Spleen (tissue), 11 donors: ENCODE results near the gene RIPOR3. TPM values are rescaled to one million over a fixed set of nuclear protein-coding genes. Genes with fewer than 3 reads are reported as not detected.

ENCODE experiments used
- DNase-seq: peaks from one replicate; pipeline ENCODE4 v3.0.0-alpha.2; 2020
- H3K27ac ChIP-seq, 8 donors: fragments of 200-600 bp; sonication (generic) in 7 of 8; 1 replicate in 4 of 8; 2 replicates in 4 of 8; pipeline versions ENCODE4 v1.5.0 to v1.8.0; 2016 to 2021; ENCODE audit warnings: inconsistent platforms in 4 of 8, mild to moderate bottlenecking in 4 of 8, moderate library complexity in 1 of 8
- H3K27me3 ChIP-seq, 7 donors: fragments of 200-600 bp; sonication (generic) in 6 of 7; replicated peaks in 1 of 7; 1 replicate in 4 of 7; 2 replicates in 3 of 7; pipeline versions ENCODE4 v1.5.0 to v1.8.0; 2016 to 2021; ENCODE audit warnings: inconsistent platforms in 3 of 7, mild to moderate bottlenecking in 1 of 7
- H3K36me3 ChIP-seq, 6 donors: fragments of 200-600 bp; sonication (generic) in 5 of 6; 1 replicate in 4 of 6; 2 replicates in 2 of 6; pipeline versions ENCODE4 v1.5.0 to v1.8.0; 2016 to 2021; ENCODE audit warnings: inconsistent platforms in 2 of 6
- H3K4me1 ChIP-seq, 6 donors: fragments of 200-600 bp; sonication (generic) in 5 of 6; 1 replicate in 3 of 6; 2 replicates in 3 of 6; pipeline versions ENCODE4 v1.5.0 to v1.8.0; 2016 to 2021; ENCODE audit warnings: inconsistent platforms in 3 of 6
- H3K4me3 ChIP-seq, 8 donors: fragments of 200-600 bp; sonication (generic) in 7 of 8; 1 replicate in 4 of 8; 2 replicates in 4 of 8; pipeline versions ENCODE4 v1.5.0 to v1.8.0; 2016 to 2021; ENCODE audit warnings: inconsistent platforms in 4 of 8, mild to moderate bottlenecking in 4 of 8, moderate library complexity in 2 of 8
- H3K9me3 ChIP-seq, 8 donors: fragments of 200-600 bp; sonication (generic) in 7 of 8; 1 replicate in 4 of 8; 2 replicates in 4 of 8; pipeline versions ENCODE4 v1.5.0 to v1.8.0; 2016 to 2021; ENCODE audit warnings: inconsistent platforms in 4 of 8
- CTCF ChIP-seq, 11 experiments: fragments of 200-600 bp in 7 of 11; fragments of 450-650 bp in 4 of 11; sonication (generic) in 4 of 11; IDR thresholded peaks in 8 of 11; conservative IDR thresholded peaks in 3 of 11; 1 replicate in 7 of 11; 2 replicates in 4 of 11; pipeline versions ENCODE4 v1.4.0 to v1.8.0; 2016 to 2021; ENCODE audit warnings: antibody characterized with exemption in 11 of 11, inconsistent platforms in 4 of 11, mild to moderate bottlenecking in 1 of 11
- POLR2A ChIP-seq, 3 donors: fragments of 450-650 bp; IDR thresholded peaks; one replicate each; pipeline ENCODE4 v1.5.1; 2017; ENCODE audit warnings: antibody characterized with exemption in 3 of 3, mild to moderate bottlenecking in 1 of 3
- POLR2AphosphoS5 ChIP-seq, 3 donors: sonication (generic); formaldehyde crosslinking; IDR thresholded peaks; one replicate each; pipeline ENCODE4 v1.5.1; 2017; ENCODE audit warnings: antibody characterized with exemption in 3 of 3
- WGBS, 5 donors: extraction: QIAGEN DNeasy Blood & Tissue Kit in 3 of 5; methylation state at CpG; one replicate each; pipeline versions ENCODE4 v1.1.5 to v1.1.7; 2013 to 2018; 5-methylcytosine and 5-hydroxymethylcytosine counted together
- intact Hi-C: fragments of 100-400 bp; cut with DNase I; formaldehyde crosslinking; loops from one replicate; pipeline ENCODE4 v1.15.0; 2023; ENCODE audit warnings: low total_unique reads
- polyA plus RNA-seq, 3 donors: library from polyadenylated mRNA; stranded (reverse); fragments of 200-250 nt; gene quantifications; one replicate each; pipeline ENCODE4 v1.2.1, GENCODE V29; 2013
- total RNA-seq, 7 donors: library from RNA; depleted of rRNA in 3 of 7; stranded (reverse); fragments of >200 nt in 3 of 7; fragmentation: NEBNext Ultra II Directional in 4 of 7; extraction: Animal tissue kit (Norgen Biotek cat#: 25700) in 4 of 7; gene quantifications; one replicate each; pipeline versions ENCODE4 v1.1.0 to v1.2.1, GENCODE V29; 2016 to 2021
- donor health status: healthy with polysubstance abuse.
- donor health status: DM: no; HTN: no; CAD: no; lungs with moderate emphysema.
- donor health status: DM: no; HTN: no; CAD: no.
- donor health status: Bipolar disorder and iron deficiency.
- donor health status: healthy.
- donor health status: DM: no; HTN: no; CAD: no.
- donor health status: DM: yes; HTN: yes; CAD: no.

Gene RIPOR3
- total and polyA plus RNA-seq, 10 donors, result 6.0 to 22.8 (median 13.1) TPM

DNA sequence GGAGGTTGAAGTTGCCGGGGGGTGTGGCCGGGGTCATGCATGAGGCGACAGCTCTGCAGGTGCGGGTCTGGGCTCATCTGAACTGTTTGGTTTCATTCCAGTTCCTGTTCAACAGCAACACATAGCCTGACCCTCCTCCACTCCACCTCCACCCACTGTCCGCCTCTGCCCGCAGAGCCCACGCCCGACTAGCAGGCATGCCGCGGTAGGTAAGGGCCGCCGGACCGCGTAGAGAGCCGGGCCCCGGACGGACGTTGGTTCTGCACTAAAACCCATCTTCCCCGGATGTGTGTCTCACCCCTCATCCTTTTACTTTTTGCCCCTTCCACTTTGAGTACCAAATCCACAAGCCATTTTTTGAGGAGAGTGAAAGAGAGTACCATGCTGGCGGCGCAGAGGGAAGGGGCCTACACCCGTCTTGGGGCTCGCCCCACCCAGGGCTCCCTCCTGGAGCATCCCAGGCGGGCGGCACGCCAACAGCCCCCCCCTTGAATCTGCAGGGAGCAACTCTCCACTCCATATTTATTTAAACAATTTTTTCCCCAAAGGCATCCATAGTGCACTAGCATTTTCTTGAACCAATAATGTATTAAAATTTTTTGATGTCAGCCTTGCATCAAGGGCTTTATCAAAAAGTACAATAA lies 108.6 kb downstream of the RIPOR3 start:
- peak; percentile 87 for DNase-seq
- 75 to 90% (median 78%) methylated on average over 26 of the region's 26 CpGs for WGBS, 5 donors
- intact Hi-C loops, result no loop called here

GRCh38 chr20:50582092-50582491 lies 109.2 kb downstream of the RIPOR3 start:
- Histone ChIP-seq H3K9me3 (no peaks in the 10 kb centered on the region), H3K4me3 (peak overlapping the region in 1 of 8 donors; percentile 19), H3K27ac (peak overlapping the region in 5 of 8 donors; percentile 42 to 77 (median 61)), H3K27me3 (no peaks in the 10 kb centered on the region), H3K4me1 (peaks cover 0 to 45% (median 19%) of the 10 kb centered on the region in 6 donors), H3K36me3 (peaks cover 2 to 100% (median 95%) of the 10 kb centered on the region in 6 donors)
- intact Hi-C loops, result no loop called here
- DNase-seq, result peak; percentile 58
- TF ChIP-seq CTCF (IDR thresholded peaks at IDR 0.05 in 8 of 11, conservative IDR thresholded peaks at IDR 0.05 in 3 of 11) (no peak), POLR2AphosphoS5 (IDR thresholded peaks at IDR 0.05) (no peak), POLR2A (IDR thresholded peaks at IDR 0.05) (no peak)
- WGBS, 5 donors, result 62 to 86% (median 71%) methylated on average over 6 of the region's 6 CpGs

More for the DNA sequence above, 108.6 kb downstream of the RIPOR3 start:
- Histone ChIP-seq H3K4me3 (peak overlapping the region in 1 of 8 donors; percentile 19), H3K36me3 (peaks cover 2 to 100% (median 93%) of the 10 kb centered on the region in 6 donors), H3K9me3 (no peaks in the 10 kb centered on the region), H3K27ac (peak overlapping the region in 5 of 8 donors; percentile 8 to 77 (median 61)), H3K4me1 (peaks cover 0 to 48% (median 19%) of the 10 kb centered on the region in 6 donors), H3K27me3 (no peaks in the 10 kb centered on the region)
- TF ChIP-seq POLR2AphosphoS5 (IDR thresholded peaks at IDR 0.05), result peak; percentile 35 to 81 (median 53)
- TF ChIP-seq CTCF (IDR thresholded peaks at IDR 0.05 in 8 of 11, conservative IDR thresholded peaks at IDR 0.05 in 3 of 11), result no peak
- no peak for TF ChIP-seq POLR2A (IDR thresholded peaks at IDR 0.05)

- peak; percentile 64 for DNase-seq
- H3K4me3 ChIP-seq, result no peak overlapping the region
- intact Hi-C loops, result no loop called here
- peak overlapping the region in 1 of 8 donors; percentile 77 for H3K27ac ChIP-seq
- whole genome bisulfite sequencing, 5 donors, result 91 to 96% (median 95%) methylated on average over 21 of the region's 21 CpGs
- H3K9me3 ChIP-seq, result no peaks in the 10 kb centered on the region
- H3K36me3 ChIP-seq, result peaks cover 2 to 100% (median 94%) of the 10 kb centered on the region in 6 donors
- TF ChIP-seq POLR2A (IDR thresholded peaks at IDR 0.05) (no peak), CTCF (IDR thresholded peaks at IDR 0.05 in 8 of 11, conservative IDR thresholded peaks at IDR 0.05 in 3 of 11) (no peak), POLR2AphosphoS5 (IDR thresholded peaks at IDR 0.05) (peak in 1 of 3 donors; percentile 59)
- H3K27me3 ChIP-seq, result no peaks in the 10 kb centered on the region
- H3K4me1 ChIP-seq, result peaks cover 0 to 55% (median 22%) of the 10 kb centered on the region in 6 donors
Measured at GRCh38 chr20:50580842-50581544, 110.3 kb downstream of the RIPOR3 start.
